NCI-H2227 (cell line): ENCODE measurements around the gene HDLBP.

Experiments used
- DNase-seq: peaks from one replicate; lab custom pipeline; 2025; ENCODE audit not compliant: unreplicated experiment; lab: John Stamatoyannopoulos, UW

The HDLBP gene

DNA sequence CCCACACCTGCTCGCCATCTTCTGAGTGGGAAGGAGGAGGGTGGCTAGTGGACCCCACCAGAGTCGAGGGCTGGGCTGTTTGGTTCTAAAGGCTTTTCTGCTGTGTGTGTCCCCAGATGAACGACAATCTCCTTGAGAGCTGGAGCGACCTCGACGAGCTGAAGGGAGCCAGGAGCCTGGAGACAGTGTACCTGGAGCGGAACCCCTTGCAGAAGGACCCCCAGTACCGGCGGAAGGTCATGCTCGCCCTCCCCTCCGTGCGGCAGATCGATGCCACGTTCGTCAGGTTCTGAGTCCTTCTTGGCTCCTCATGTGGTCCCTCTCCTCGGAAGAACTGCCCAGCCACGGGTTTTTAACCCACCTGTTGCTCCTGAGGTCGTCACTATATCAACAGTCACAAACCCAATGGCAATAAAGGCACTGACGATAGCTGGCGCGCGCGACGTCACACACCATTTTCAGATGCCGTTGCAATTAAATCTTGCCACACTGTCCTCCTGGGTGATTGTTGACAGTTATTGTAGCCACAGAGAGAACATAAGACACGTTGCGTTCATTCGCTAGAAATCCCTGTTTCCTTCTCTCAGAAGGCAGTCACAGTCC lies 132.8 kb downstream of the HDLBP start:
- DNase-seq, result no peak

DNA sequence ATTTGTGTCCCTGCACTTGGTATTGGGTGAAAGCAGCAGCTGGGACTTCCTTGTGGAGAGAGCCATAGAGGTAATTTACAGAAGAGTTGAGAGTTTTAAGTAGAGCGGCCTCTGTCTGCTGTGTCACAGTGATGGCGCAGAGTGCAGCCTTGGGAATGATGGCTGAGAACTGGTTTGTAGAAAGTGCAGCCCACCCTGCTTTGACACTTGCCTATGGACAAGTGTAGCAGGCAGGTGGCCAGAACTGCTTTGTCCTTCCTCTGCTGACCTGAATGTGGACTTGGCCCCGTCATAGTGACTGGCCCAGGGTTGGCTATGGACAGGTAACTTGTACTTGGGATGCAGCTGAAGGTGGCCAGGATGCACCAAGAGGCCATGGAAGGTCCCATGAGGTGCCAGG lies 133.3 kb downstream of the HDLBP start:
- DNase-seq, result no peak

DNA sequence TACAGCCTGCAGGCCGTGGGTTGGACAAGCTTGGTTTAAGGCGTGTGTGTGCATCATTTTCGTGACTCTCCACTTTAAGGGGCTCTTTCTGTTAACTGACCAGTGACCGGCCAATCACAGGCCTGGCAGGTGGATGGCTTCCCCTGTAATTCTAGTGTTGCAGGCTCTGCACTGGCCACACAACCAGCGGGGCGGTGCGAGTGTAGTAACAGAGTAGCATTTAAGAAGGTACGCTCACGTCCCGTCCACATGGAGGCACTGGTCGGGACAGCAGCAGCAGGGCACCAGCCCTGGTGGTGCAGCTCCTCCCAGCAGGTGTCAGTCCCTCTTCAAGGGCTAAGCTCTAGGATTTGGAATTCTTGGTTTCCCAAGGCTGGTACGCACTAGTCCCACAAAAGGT lies 135.0 kb downstream of the HDLBP start:
- no peak for DNase-seq

DNA sequence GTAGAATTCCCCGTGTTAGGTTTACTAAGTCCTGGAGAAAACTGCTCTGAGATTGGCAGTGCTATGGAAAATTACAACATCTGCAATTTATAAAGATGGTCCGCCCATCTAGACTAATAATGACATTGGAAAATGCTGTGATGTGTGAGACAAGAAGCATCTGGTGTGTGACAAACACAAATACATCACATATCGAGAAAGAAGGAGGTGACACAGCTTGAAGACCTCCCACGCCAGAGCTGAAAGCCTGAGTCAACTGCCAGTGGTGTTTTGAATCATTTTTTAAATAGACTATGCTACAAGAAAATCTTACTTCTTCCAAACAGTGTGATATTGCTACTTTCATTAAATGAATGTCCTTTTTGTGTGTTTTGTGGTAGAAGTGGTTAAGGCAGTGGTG lies 135.6 kb downstream of the HDLBP start:
- no peak for DNase-seq

DNA sequence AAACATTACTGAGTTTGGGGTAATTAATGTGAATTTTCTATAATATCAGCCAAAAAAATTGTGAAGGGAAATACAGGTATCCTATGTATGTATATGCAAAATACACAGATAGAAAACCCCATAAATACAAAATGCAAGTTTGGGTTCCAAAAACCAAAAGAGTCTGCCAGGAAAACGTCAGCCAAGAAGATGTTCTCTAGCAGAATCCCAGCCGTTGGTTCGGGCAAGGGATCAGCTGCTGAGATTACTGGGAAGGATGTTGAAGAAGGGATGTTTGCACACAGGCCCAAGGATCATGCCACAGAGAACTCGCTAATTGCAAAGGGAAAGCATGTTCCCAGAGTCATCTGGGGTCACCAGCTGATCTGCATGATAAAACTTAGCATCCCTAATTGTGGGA lies 136.5 kb downstream of the HDLBP start:
- DNase-seq, result no peak

DNA sequence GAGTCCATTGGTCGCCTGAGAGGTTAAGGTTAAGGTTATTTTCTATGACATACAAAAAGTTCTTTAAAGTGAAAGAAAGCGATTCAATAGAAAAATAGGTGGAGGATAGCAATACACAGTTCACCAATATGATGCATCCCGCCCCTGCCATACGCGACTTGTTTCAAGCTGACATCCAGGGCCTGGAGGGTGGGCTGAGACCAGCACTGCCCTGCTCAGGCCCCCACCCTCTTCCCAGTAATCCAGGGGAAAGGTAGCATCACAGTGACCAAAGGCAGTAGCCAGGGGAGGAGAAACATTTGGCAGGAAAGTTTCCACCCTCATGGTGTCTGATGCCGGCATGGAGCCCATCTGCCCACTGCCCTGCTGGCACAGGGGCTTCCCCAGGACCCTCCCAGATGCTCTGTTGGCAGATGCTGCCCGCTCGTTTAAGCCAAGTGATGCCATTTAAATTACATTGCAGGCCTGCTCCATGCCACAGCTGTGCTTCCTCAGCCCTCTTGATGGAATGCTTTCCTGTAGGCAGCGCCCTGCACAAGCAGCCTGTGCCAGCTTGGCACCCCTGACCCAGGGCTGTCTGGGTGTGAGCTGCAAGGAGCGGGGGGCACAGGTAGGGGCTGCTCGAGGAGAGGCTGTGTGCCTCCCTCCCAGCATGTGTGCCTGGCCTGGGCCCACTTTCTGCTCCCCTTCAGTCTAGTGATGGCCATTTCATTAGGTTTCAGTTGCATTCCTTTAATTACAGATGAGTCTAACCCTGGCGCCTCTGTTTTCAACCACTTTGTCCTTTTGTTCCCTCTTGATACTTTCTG lies 137.7 kb downstream of the HDLBP start:
- DNase-seq, result no peak
